ENCODE measurements around the gene STYXL2.

Gene STYXL2

GRCh38 chr1:167136806-167137205 lies 42.9 kb downstream of the STYXL2 start:
- no peak for DNase-seq

DNA sequence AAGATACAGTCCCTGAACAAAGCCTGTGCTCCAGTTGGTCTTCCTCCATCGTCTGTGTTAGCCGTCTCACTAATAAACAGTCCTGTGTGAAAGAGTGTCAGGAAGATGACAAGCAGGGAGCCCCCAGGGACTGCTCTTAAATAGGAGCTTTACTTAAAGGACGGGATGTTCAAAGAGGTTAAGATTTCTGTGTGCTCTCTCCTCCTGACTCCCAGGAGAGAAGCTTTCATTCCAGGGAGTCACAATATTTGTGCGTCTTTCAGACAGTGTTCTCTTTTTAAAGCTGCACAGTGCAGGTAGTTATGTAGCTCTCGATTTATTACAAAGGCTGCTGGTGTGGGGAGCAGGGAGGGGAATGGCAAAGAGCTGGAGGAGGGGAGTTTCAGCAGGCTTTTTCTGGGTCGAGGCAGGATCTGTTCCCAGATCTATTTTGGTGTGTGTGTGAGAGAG lies 43.5 kb downstream of the STYXL2 start:
- no peak for DNase-seq

GRCh38 chr1:167137793-167138510 lies 44.1 kb downstream of the STYXL2 start:
- no peak for DNase-seq

- DNase-seq, result no peak
Measured at GRCh38 chr1:167138703-167139102, 44.8 kb downstream of the STYXL2 start.

DNA sequence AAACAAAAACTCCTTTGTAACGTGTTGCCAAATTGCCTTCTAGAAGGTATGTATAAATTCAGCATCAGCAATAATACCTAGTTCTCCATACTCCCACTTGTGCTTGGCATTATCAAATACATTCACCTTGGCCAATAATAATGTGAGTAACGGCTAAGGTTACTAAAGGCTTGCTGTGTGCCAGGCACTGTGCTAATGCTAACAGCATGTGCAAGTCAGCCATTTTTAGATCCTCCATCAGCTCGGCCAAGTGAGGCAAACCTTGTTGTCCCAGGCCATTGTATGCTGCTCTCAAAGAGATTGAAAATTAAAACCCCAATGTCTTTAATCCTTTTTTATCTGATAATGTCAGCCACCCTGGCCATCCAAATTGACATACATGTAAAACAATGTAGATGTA lies 48.1 kb downstream of the STYXL2 start:
- DNase-seq, result no peak
